KOPT-K1 (cell line): ENCODE measurements around the gene NGRN.

ENCODE experiments used
- H3K27ac ChIP-seq: fragments of 200-600 bp; sonication (generic); 2 replicates; pipeline ENCODE4 v1.5.1; 2016; ENCODE audit warnings: antibody characterized with exemption, mild to moderate bottlenecking, low read depth, low read length; ENCODE audit not compliant: poor library complexity, severe bottlenecking
- H3K36me3 ChIP-seq: fragments of 200-600 bp; sonication (generic); 2 replicates; pipeline ENCODE4 v1.5.1; 2017; ENCODE audit warnings: antibody characterized with exemption, mild to moderate bottlenecking, low read length, moderate library complexity; ENCODE audit not compliant: insufficient read depth
- H3K9me3 ChIP-seq: fragments of 200-600 bp; sonication (generic); 2 replicates; pipeline ENCODE4 v1.5.1; 2017; ENCODE audit warnings: antibody characterized with exemption, low read length, mild to moderate bottlenecking; ENCODE audit not compliant: insufficient read depth, poor library complexity, severe bottlenecking

NGRN gene

DNA sequence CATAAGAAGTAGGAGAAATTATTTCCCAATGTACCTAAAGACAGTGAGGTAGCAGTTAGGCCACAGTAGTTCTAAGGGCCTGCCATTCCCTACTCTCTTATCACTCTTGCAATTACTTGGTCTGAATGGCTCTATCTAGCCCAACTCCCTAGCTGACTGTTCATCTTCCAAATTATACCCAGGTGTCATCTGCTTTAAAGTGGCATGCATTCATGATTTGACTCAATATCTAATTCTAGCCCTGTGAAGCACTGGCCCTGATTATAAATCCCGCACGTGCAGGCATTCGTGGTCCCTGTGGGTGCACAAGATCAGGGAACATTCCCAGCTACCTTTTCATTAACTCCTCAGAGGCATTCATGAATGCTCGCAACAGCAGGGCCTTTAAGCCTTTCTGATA lies 43.5 kb downstream of the NGRN start:
- Histone ChIP-seq H3K9me3 (no peaks in the 10 kb centered on the region), H3K36me3 (no peaks in the 10 kb centered on the region), H3K27ac (no peak overlapping the region)

DNA sequence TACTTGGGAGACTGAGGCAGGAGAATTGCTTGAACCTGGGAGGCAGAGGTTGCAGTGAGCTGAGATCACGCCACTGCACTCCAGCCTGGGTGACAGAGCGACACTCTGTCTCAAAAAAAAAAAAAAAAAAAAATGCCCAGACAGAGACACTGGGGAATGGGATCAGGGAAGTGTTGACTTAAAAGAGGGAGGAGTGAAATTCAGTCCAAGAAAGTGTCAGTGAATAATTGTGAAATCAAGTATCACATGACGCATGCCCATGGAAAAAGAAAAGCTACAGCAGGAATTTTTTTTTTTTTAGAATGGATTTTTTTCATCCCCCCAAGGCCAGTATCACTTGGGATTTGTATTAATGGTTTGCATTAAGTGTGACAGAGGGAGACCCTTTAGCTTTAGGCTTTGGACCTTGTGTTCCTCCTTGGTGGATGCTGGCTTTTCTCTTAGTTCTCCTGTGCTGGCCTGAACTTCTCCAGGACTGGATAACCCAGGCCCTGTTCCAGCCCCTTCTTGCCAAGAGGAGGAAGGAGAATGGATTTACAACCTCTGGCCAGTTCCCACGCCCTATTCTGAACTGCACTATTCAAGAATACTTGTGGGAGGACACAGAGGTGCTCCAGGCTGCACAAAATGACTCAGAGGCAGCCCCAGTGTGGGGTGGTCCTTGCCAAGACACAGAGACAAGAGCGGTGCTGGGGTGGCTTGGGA lies 50.0 kb downstream of the NGRN start:
- Histone ChIP-seq H3K9me3 (no peaks in the 10 kb centered on the region), H3K27ac (no peak overlapping the region), H3K36me3 (no peaks in the 10 kb centered on the region)

DNA sequence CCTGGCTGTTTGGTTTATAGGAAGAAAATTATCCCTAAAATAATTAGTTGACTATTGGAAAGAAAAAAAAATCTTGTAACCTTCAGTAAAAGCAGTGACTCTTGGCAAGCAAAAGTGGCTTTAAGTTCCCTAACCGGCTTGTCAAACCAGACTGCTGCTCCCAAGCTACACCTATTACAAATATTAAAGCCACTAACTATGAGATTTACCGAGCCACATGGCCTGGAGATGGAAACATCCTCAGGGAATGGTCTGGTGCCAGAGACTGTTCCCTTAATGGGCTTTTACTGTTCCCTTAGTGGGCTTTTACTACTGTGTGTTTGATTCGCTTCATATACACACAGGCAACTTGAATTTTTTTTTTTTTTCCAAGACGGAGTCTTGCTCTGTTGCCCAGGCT lies 50.7 kb downstream of the NGRN start:
- Histone ChIP-seq H3K27ac (no peak overlapping the region), H3K9me3 (no peaks in the 10 kb centered on the region), H3K36me3 (no peaks in the 10 kb centered on the region)

DNA sequence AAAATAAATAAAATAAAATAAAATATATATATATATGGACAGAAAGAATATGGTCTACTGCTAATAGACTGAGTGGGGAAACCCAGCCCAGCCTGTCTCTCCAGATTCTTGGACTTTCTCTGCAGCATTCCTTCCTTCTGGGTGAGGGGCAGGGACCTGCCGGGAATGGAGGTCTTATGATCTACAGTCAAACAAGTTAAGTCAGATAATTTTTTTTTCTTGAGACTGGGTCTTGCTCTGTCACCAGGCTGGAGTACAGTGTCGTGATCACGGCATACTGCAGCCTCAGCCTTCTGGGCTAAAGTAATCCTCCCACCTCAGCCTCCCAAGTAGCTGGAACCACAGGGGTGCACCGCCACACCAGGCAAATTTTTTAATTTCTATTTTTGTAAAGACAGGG lies 53.1 kb downstream of the NGRN start:
- Histone ChIP-seq H3K36me3 (no peaks in the 10 kb centered on the region), H3K9me3 (no peaks in the 10 kb centered on the region), H3K27ac (no peak overlapping the region)

DNA sequence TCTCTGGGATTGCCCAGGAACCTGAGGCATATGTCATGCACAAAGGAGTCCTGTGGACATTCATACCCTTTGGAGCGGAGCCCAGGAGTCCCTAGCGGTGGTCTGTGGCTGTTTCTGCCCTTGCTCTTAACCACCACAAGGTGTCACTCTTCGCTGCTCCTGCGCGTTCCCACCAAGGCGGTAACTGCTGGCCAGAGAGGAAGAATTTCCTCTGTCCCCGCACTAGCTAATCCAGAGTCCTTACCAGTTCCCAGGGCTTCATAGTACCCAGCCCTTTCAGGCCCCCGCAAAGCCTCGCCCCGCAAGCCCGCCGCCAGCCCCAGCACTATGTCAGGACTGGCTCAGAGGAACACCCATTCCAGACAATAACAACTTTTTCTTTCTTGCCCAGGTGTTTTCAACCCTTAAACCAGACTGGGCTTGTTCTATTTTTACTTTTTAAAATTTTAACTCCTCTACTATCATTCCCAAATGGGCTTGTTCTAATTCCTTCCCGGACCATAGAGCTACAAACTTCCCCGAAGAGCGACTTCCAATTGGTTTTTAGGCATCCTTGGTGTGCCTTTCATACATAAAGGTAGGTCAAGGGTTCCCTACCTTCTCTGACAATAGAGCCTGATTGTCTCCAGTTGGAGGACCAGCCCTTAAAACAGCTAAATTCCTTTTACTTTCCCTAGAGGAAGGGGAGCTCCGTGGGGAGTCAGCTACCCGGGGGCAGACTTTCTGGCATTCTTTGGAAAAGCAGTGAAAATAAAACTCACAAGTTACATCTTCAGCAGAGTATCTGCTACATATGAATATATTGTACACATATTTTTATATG lies 54.8 kb downstream of the NGRN start:
- no peak overlapping the region for H3K27ac ChIP-seq
- no peaks in the 10 kb centered on the region for H3K9me3 ChIP-seq
- H3K36me3 ChIP-seq: no peaks in the 10 kb centered on the region

DNA sequence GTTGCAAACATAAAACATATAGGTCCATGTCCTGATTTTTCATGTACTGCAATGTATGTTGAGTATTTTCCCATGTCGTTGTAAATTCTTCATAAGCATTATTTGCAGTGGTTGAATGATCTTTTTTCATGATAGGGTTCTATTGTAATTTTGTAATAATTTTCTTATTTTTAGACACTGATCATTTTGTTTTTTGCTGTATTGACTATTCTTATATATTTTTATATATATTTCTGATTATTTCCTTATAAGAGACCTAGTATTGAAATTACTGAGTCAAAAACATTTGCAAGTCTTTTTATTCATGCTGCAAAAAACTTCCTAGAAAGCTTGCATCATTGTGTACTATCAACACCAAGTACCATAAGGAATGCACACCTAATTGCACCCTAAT lies 55.4 kb downstream of the NGRN start:
- Histone ChIP-seq H3K27ac (no peak overlapping the region), H3K36me3 (no peaks in the 10 kb centered on the region), H3K9me3 (no peaks in the 10 kb centered on the region)
